Astrocyte of the cerebellum (primary cell): Measurements from ENCODE around the gene ATG2A.

Experiments
- DNase-seq: peaks from one replicate; pipeline ENCODE4 v3.0.0-alpha.2; 2011; ENCODE audit warnings: low read depth
- H3K4me3 ChIP-seq: 2 replicates; pipeline ENCODE4 v1.5.1; 2011; ENCODE audit warnings: mild to moderate bottlenecking, low read depth, low read length, moderate library complexity
- in situ Hi-C: cut with HindIII; loops from 2 replicates; pipeline ENCODE4 v1.10.0; 2017; ENCODE audit warnings: low sequenced_read_pairs
- TF ChIP-seq, protein P1 (sequence below): IDR thresholded peaks from 2 replicates; pipeline ENCODE4 v1.5.1; 2012; ENCODE audit warnings: low read length, low read depth, moderate library complexity, mild to moderate bottlenecking; ENCODE audit errors: missing control alignments

ATG2A gene

DNA sequence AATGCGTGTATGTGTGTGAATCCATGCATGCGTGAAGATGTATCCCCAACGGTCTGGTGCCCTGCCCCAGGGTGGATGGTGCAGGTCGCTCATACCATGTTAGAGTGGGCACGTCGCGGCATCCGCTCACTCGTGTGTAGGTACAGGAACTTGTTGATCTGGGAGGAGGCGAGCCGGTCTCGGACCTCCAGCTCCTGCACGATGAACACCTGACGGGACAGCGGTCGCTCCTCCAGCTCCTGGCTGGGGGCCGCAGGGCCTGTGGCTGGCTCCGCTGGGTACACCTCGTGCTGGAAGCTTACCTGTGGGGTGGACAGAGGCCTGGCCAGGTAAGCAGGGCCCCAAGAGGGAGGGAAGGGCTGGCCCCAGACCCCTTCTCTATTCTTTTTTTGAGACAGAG is 18.5 kb downstream of the ATG2A start:
- in situ Hi-C loops: no loop called here
- TF ChIP-seq, protein P1, sequence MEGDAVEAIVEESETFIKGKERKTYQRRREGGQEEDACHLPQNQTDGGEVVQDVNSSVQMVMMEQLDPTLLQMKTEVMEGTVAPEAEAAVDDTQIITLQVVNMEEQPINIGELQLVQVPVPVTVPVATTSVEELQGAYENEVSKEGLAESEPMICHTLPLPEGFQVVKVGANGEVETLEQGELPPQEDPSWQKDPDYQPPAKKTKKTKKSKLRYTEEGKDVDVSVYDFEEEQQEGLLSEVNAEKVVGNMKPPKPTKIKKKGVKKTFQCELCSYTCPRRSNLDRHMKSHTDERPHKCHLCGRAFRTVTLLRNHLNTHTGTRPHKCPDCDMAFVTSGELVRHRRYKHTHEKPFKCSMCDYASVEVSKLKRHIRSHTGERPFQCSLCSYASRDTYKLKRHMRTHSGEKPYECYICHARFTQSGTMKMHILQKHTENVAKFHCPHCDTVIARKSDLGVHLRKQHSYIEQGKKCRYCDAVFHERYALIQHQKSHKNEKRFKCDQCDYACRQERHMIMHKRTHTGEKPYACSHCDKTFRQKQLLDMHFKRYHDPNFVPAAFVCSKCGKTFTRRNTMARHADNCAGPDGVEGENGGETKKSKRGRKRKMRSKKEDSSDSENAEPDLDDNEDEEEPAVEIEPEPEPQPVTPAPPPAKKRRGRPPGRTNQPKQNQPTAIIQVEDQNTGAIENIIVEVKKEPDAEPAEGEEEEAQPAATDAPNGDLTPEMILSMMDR: no peak
- DNase-seq: no peak
- H3K4me3 ChIP-seq: no peak overlapping the region

DNA sequence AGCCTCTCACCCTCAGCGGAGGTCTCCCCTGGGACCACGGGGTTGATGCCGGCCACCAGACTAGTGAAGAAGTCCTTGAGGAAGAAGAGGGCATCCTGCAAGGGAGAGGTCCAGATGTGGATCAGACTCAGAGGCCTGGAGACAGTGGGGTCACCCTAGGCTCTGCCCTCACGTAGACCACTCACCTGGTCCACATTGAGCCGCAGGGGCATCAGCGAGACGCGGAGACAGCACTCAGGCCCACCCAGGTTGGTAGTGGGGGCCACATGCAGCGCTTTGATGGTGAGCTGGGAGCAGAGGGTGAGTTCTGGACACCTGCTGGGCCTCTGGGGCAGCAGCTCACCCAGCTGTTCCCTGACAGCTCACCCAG is 18.9 kb downstream of the ATG2A start:
- in situ Hi-C loops: no loop called here
- no peak for DNase-seq
- TF ChIP-seq, protein P1: no peak
- no peak overlapping the region for H3K4me3 ChIP-seq

DNA sequence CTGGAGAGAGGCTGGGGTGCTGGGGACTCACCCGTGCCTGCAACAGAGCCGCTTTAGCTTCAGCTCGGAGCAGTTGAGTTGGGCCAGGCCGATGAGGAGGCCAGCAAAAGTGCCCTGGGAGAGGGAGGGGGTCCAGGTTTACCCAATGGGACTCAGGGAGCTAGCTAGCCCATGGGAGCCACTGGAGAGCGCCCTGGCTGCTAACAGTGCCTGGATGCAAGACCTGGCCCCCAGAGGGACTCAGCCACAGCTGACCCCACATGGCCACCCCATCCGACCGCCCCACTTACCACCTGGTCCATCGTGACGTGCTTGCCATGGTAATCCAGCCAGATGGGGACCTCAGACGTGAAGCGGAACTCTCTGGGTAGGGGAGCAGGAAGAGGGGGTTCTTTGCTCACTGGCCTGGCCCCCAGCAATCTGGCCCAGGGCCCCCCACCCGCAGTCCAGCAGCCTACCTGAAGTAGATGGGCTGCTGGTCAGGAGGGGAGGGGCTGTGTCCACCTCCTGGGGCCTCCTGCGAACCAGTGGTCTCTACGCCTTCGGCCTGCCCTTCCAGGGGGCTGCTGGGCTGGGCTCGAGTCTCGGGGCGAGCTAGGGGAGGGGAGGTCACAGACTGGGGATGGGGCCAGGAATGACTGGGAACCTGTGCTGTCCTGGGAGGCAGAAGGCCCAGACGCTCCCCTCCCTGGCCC is 19.5 kb downstream of the ATG2A start:
- TF ChIP-seq, protein P1: no peak
- in situ Hi-C loops: no loop called here

DNA sequence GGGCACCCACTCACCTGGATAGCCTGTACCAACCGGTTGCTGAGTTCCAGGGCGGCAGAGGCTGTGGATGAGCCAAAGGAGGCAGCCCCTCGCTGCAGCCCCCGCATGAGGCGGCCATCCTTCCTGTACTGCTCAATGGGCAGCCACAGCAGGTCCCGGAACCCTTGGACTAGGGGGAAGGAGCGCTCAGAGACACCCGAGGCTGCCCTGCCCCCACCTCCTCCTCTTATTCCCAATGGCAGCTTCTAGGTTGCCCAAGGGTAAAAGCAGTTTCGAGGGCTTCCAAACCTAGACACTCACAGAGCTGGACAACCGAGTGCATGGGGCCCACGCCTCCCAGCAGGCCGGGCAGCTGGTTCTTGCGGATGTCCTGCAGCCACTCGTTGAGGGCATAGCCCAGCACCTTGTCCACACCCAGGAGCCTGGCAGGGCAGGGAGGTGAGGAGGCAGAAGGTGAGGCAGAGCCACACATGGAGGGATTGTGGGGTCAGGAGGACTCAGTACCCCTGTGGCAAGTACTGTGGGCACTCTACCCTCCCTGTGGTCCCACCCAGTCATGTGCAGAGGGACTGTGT is 20.5 kb downstream of the ATG2A start:
- no peak for DNase-seq
- in situ Hi-C loops: no loop called here
- TF ChIP-seq, protein P1: no peak
- H3K4me3 ChIP-seq: no peak overlapping the region

More for the DNA sequence above, 19.5 kb downstream of the ATG2A start:
- no peak for DNase-seq
- H3K4me3 ChIP-seq: no peak overlapping the region

DNA sequence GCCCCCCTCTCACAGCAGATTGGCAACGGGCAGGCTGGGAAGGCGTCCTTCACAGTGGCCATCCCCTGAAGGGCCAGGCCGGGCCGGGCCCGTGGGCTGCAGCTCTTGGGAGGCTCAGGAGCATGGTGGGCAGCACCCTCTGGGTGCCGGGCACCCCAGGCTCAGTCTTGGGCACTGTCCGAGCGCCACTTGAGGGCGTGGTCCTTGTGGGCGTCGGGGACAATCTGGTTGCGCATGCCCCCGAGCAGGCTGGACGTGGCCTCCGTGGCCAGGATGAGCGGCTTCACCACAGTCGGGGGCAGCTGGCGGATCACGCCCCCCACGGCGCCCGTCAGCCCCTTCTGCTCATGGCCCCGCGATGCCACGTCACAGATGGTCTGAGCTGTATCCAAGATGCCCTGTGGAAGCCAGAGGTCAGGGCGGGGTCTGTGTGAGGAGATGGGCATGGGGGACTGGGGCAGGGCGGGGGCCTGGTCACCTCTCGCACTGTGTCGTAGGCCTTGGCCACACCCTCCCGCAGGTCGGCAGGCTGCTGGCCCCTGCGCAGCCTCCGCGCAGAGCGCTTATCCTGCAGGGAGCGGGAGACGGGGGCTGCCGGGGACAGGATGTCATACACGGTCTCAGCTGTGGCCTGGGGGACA is 22.1 kb downstream of the ATG2A start:
- no peak overlapping the region for H3K4me3 ChIP-seq
- in situ Hi-C loops: loop anchor here (5.0 kb wide), 2 partner anchors 37 to 48 kb away; no protein-coding TSS in a partner anchor
- TF ChIP-seq, protein P1: no peak
- no peak for DNase-seq

DNA sequence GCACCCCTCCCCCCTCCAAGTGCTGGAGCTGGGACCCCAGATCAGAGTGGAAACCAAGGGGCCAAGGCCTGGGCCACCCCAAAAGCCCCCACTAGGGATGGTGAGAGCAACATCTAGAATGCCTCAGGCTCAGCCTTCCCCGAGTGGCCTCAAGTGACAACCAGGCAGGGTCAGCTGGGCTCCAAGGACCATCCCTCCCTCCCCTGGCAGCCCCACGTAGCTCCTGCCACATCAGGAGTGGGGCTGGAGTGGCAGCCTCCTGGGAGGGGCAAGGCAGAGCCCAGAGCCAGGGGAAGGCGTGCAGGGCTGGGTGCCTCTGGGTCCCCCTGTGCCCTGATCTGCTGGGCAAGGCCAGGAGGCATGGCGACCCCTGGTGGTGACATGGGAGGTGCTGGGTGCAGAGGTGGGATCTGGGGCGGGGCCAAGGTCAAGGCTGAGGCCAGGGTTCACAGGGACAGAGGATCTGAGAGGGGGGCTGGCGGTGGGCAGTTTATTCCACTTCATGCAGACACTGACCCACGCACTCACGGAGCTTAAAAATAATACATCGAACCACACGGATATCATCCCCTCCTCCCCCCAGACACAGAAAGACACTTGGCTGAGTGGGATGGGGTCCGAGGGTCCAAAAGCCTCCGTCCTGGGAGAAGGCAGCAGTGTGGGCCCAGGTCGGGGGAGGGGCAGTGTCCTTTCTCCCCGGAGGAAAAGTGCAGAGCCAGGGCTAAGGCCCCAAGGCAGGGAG is 22.8 kb downstream of the ATG2A start:
- in situ Hi-C loops: loop anchor here (5.0 kb wide), 2 partner anchors 38 to 47 kb away; no protein-coding TSS in a partner anchor
- H3K4me3 ChIP-seq: no peak overlapping the region
- TF ChIP-seq, protein P1: peak; percentile 86
- DNase-seq: no peak
